ENCODE results near the gene SOS1.
"Not testable (repeated sequence)": the region's sequence is repeated elsewhere in the genome, so short reads cannot be mapped to it uniquely, and the experiment has no call there.

SOS1 gene

GRCh38 chr2:39120771-39121522, at the start of gene SOS1:
Gene SOS1, minus strand, starts transcription at chr2:39121051. Its CDS starts 629 bp downstream, at chr2:39120422.
- peak; percentile 96 for DNase-seq (ENCODE audit: low spot score)

- DNase-seq (ENCODE audit: low spot score): peak; percentile 20
These were observed 43.2 kb upstream of the SOS1 start for GRCh38 chr2:39164089-39164488.

- peak; percentile 17 for DNase-seq (ENCODE audit: low spot score)
These were observed 40.1 kb upstream of the SOS1 start for GRCh38 chr2:39160982-39161381.

GRCh38 chr2:39159283-39159682, 38.4 kb upstream of the SOS1 start:
- no peak for DNase-seq (ENCODE audit: low spot score)

- DNase-seq (ENCODE audit: low spot score): no peak
These were observed 37.5 kb upstream of the SOS1 start for GRCh38 chr2:39158351-39158750.

- DNase-seq (ENCODE audit: low spot score): no peak
These were observed 36.0 kb upstream of the SOS1 start for GRCh38 chr2:39156846-39157245.

GRCh38 chr2:39156107-39156506, 35.3 kb upstream of the SOS1 start:
- DNase-seq (ENCODE audit: low spot score): peak; percentile 59

- DNase-seq (ENCODE audit: low spot score): not testable (repeated sequence)
These were observed 34.7 kb upstream of the SOS1 start for GRCh38 chr2:39155573-39155972.

GRCh38 chr2:39154944-39155343, 34.1 kb upstream of the SOS1 start:
- no peak for DNase-seq (ENCODE audit: low spot score)

GRCh38 chr2:39153312-39153711, 32.5 kb upstream of the SOS1 start:
- DNase-seq (ENCODE audit: low spot score): no peak

GRCh38 chr2:39152504-39152903, 31.7 kb upstream of the SOS1 start:
- no peak for DNase-seq (ENCODE audit: low spot score)

GRCh38 chr2:39150890-39151497, 30.1 kb upstream of the SOS1 start:
- no peak for DNase-seq (ENCODE audit: low spot score)

- DNase-seq (ENCODE audit: low spot score): no peak
These were observed 29.3 kb upstream of the SOS1 start for GRCh38 chr2:39150102-39150562.

- no peak for DNase-seq (ENCODE audit: low spot score)
These were observed 25.8 kb upstream of the SOS1 start for GRCh38 chr2:39146630-39147029.

- no peak for DNase-seq (ENCODE audit: low spot score)
These were observed 25.1 kb upstream of the SOS1 start for GRCh38 chr2:39145906-39146421.

GRCh38 chr2:39144416-39144815, 23.6 kb upstream of the SOS1 start:
- no peak for DNase-seq (ENCODE audit: low spot score)

- DNase-seq (ENCODE audit: low spot score): no peak
These were observed 22.2 kb upstream of the SOS1 start for GRCh38 chr2:39142904-39143605.

GRCh38 chr2:39141334-39142271, 20.8 kb upstream of the SOS1 start:
- DNase-seq (ENCODE audit: low spot score): no peak

GRCh38 chr2:39140948-39141333, 20.1 kb upstream of the SOS1 start:
- not testable (repeated sequence) for DNase-seq (ENCODE audit: low spot score)

- DNase-seq (ENCODE audit: low spot score): no peak
These were observed 19.5 kb upstream of the SOS1 start for GRCh38 chr2:39140322-39140847.

GRCh38 chr2:39139511-39140237, 18.8 kb upstream of the SOS1 start:
- DNase-seq (ENCODE audit: low spot score): no peak

Data from GM03348 (cell line).